Central memory CD8-positive, alpha-beta T cell (primary cell): ENCODE results near the gene RBMS3.

Source experiments
- ATAC-seq: fragments of 150-1000 bp; cut with Tn5 transposase; replicated peaks from 2 replicates; pipeline ENCODE4 v1.10.0; 2022; ENCODE audit warnings: mild to moderate bottlenecking, moderate FRiP score, moderate number of reproducible peaks; ENCODE audit not compliant: poor library complexity, severe bottlenecking; ENCODE audit errors: extremely low read depth
- DNase-seq, 2 donors: peaks; one replicate each; pipeline ENCODE4 v3.0.0; 2021; ENCODE audit warnings: low spot score in 2 of 2
- H3K27ac Mint-ChIP-seq: one replicate; pipeline ENCODE4 v1.8.0; 2022; ENCODE audit warnings: low read depth, mild to moderate bottlenecking, moderate library complexity, mixed read lengths
- H3K27me3 Mint-ChIP-seq: one replicate; pipeline ENCODE4 v1.8.0; 2022; ENCODE audit warnings: mixed read lengths
- H3K36me3 Mint-ChIP-seq: one replicate; pipeline ENCODE4 v1.8.0; 2022; ENCODE audit warnings: mild to moderate bottlenecking, moderate library complexity, mixed read lengths; ENCODE audit not compliant: insufficient read depth
- H3K4me1 Mint-ChIP-seq: one replicate; pipeline ENCODE4 v1.8.0; 2022; ENCODE audit warnings: mixed read lengths
- H3K4me3 Mint-ChIP-seq: one replicate; pipeline ENCODE4 v1.8.0; 2022; ENCODE audit warnings: mild to moderate bottlenecking, moderate library complexity, mixed read lengths
- H3K9me3 Mint-ChIP-seq: one replicate; pipeline ENCODE4 v1.8.0; 2022; ENCODE audit warnings: mixed read lengths

RBMS3 gene

DNA sequence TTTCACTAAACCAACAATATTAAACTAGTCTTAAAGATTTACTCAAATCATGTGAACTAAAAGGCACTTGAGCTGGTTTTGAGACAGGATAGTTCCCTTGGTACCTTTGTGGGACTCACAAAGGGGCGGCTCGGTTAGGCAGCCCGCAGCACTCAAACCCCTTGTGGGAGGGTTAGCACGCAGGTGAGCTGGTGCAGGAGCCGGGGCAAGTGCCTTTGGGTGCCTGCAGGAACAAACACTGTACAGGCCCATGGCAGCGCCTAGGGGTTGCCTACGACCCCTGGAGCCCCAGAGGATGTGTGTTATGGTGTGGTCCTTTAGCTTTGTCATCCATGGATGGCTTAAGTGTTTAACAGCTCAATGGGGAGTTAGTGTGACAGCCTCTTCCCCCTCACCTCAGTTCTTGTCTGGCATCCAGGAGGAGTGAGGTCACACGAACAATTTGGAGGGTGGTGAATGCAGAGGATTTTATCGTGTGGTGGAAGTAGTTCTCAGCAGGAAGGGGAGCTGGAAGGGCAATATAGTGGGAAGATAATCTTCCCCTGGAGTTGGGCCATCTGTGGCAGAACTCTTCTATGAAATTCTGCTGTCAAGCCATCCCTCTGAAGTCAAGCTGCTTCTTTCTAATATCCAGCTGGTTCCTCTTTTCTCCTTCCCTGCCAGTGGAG is 470.9 kb downstream of the RBMS3 start:
- ATAC-seq (no peak), DNase-seq (no peak)
- Mint-ChIP-seq H3K36me3 (no peaks in the 10 kb centered on the region), H3K9me3 (no peaks in the 10 kb centered on the region), H3K27me3 (no peaks in the 10 kb centered on the region), H3K4me3 (no peak overlapping the region), H3K4me1 (no peaks in the 10 kb centered on the region), H3K27ac (no peak overlapping the region)

GRCh38 chr3:29754346-29754745 is 473.5 kb downstream of the RBMS3 start:
- no peak overlapping the region for H3K27ac Mint-ChIP-seq
- ATAC-seq (no peak), DNase-seq (no peak)
- H3K9me3 Mint-ChIP-seq, result no peaks in the 10 kb centered on the region
- no peaks in the 10 kb centered on the region for H3K36me3 Mint-ChIP-seq
- no peaks in the 10 kb centered on the region for H3K4me1 Mint-ChIP-seq
- no peaks in the 10 kb centered on the region for H3K27me3 Mint-ChIP-seq
- H3K4me3 Mint-ChIP-seq, result no peak overlapping the region

GRCh38 chr3:29755416-29755815 is 474.5 kb downstream of the RBMS3 start:
- no peak overlapping the region for H3K4me3 Mint-ChIP-seq
- DNase-seq (no peak), ATAC-seq (no peak)
- no peaks in the 10 kb centered on the region for H3K4me1 Mint-ChIP-seq
- no peaks in the 10 kb centered on the region for H3K9me3 Mint-ChIP-seq
- no peak overlapping the region for H3K27ac Mint-ChIP-seq
- no peaks in the 10 kb centered on the region for H3K36me3 Mint-ChIP-seq
- H3K27me3 Mint-ChIP-seq, result no peaks in the 10 kb centered on the region

DNA sequence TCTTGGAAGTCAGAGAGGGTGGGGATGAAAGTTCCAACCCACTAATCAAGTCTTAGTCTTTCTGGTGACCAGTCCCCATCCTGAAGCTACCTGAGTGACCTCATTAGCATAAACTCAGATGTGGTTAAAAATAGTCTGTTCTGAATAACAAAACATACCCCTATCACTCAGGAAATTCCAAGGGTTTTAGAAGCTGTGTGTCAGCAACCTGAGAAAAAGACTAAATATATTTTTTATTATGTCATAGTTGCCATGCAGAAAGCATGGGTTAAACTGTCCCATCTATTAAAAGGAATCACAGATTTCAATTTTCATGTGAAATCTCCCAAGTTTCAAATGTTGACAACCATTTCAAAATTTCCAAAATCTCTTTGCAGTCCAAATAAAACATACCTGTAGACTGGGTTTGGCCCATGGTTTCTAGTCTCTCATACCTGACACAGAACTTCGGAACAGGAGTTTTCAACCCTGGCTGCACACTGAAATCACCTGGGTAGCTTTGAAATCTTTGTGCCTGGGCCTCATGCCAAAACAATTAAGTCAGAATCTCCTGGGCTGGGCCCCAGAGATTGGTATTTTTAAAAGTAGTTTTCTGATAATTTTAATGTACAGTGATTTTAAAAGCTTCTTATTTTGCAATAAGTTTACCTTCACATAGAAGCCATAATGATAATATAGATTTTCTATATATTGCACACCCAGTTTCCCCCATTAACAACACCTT is 476.3 kb downstream of the RBMS3 start:
- H3K9me3 Mint-ChIP-seq, result no peaks in the 10 kb centered on the region
- ATAC-seq (no peak), DNase-seq (no peak)
- no peaks in the 10 kb centered on the region for H3K4me1 Mint-ChIP-seq
- H3K27ac Mint-ChIP-seq, result no peak overlapping the region
- no peak overlapping the region for H3K4me3 Mint-ChIP-seq
- no peaks in the 10 kb centered on the region for H3K36me3 Mint-ChIP-seq
- no peaks in the 10 kb centered on the region for H3K27me3 Mint-ChIP-seq

DNA sequence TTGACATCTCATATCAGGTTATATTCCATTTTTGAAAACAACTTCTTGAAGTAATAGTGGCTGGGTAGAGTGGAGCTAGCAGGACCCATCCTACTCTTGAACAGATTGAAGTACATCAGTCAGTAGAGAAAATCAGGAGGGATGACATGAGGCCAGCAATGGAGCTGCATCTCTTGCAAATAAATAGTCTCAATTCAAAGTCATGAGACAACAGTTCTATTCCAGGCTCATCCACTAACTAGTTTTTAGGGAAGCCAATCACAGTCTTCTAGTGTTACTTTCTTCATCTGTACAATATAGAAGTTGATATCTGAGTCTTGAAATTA is 477.2 kb downstream of the RBMS3 start:
- DNase-seq, result no peak
- H3K27ac Mint-ChIP-seq, result no peak overlapping the region
- H3K9me3 Mint-ChIP-seq, result no peaks in the 10 kb centered on the region
- no peaks in the 10 kb centered on the region for H3K36me3 Mint-ChIP-seq
- H3K4me1 Mint-ChIP-seq, result no peaks in the 10 kb centered on the region
- no peak for ATAC-seq
- no peak overlapping the region for H3K4me3 Mint-ChIP-seq
- no peaks in the 10 kb centered on the region for H3K27me3 Mint-ChIP-seq

GRCh38 chr3:29758434-29759322 is 477.8 kb downstream of the RBMS3 start:
- ATAC-seq, result no peak
- peaks cover 2% of the 10 kb centered on the region for H3K9me3 Mint-ChIP-seq
- H3K27ac Mint-ChIP-seq, result no peak overlapping the region
- H3K4me1 Mint-ChIP-seq, result no peaks in the 10 kb centered on the region
- no peak overlapping the region for H3K4me3 Mint-ChIP-seq
- no peak for DNase-seq
- no peaks in the 10 kb centered on the region for H3K36me3 Mint-ChIP-seq
- H3K27me3 Mint-ChIP-seq, result no peaks in the 10 kb centered on the region

DNA sequence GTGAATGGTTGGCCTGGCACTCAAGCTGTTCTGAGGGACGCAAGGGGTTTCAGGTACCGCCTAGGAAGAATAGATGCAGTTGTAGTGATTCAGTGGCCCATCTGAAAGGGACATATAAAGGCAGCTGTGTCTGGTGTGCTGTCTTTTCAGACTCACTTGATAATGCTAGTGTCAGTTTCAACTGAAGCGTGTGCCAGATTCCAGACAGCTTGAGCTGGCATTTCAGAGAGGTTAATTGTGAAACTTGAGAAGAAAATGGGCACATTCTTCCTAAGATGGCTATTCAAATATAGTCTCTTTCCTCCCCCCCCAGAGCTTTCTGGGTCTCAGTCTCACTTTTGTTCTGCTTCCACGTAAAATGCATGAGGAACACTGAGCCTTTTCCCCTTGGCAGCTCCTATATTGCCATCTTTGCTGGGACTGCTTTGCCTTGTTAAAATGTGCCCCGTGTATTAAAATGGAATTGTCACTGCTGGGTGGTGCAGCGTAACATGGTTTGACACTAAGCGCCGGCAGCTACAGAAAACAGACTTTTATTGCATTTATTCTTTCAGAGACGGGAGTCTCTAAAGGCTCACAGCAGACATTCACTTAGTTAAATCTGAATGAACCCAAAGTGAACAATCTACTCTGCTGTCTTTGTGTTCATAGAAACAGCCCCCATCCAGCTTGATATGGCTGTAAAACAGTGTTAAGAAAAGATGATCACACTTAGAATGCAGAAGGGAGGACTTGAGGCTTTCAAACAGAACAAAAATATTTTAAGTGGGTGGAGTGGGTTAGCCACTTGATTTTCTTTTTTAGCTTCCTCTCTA is 478.7 kb downstream of the RBMS3 start:
- no peaks in the 10 kb centered on the region for H3K4me1 Mint-ChIP-seq
- DNase-seq (no peak), ATAC-seq (no peak)
- H3K36me3 Mint-ChIP-seq, result no peaks in the 10 kb centered on the region
- H3K27ac Mint-ChIP-seq, result no peak overlapping the region
- no peak overlapping the region for H3K4me3 Mint-ChIP-seq
- H3K27me3 Mint-ChIP-seq, result no peaks in the 10 kb centered on the region
- peaks cover 6% of the 10 kb centered on the region for H3K9me3 Mint-ChIP-seq

GRCh38 chr3:29760226-29760685 is 479.4 kb downstream of the RBMS3 start:
- ATAC-seq (no peak), DNase-seq (no peak)
- no peak overlapping the region for H3K4me3 Mint-ChIP-seq
- no peak overlapping the region for H3K27ac Mint-ChIP-seq
- no peaks in the 10 kb centered on the region for H3K4me1 Mint-ChIP-seq
- no peaks in the 10 kb centered on the region for H3K27me3 Mint-ChIP-seq
- no peaks in the 10 kb centered on the region for H3K36me3 Mint-ChIP-seq
- H3K9me3 Mint-ChIP-seq, result peaks cover 6% of the 10 kb centered on the region

DNA sequence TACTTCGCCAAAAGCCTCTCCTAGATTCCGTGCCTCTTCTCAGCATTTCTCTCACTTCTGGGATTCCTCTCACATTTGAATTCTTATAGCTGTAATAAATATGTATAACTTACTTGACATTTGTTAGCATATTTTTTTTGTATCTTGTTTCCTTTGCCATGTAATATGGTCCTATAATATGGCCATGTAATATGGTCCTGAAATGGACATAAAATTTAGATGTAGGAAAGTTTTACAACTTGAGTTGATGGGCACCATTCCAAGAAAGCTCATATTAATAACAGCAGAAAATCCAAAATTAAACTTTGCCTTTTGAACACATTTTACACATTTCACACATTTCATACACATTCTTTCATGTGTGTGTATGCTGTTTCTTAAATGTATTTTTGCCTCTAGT is 480.6 kb downstream of the RBMS3 start:
- H3K9me3 Mint-ChIP-seq, result peaks cover 6% of the 10 kb centered on the region
- no peak for ATAC-seq
- H3K4me3 Mint-ChIP-seq, result no peak overlapping the region
- DNase-seq, result no peak
- no peak overlapping the region for H3K27ac Mint-ChIP-seq
- no peaks in the 10 kb centered on the region for H3K27me3 Mint-ChIP-seq
- no peaks in the 10 kb centered on the region for H3K4me1 Mint-ChIP-seq
- no peaks in the 10 kb centered on the region for H3K36me3 Mint-ChIP-seq

DNA sequence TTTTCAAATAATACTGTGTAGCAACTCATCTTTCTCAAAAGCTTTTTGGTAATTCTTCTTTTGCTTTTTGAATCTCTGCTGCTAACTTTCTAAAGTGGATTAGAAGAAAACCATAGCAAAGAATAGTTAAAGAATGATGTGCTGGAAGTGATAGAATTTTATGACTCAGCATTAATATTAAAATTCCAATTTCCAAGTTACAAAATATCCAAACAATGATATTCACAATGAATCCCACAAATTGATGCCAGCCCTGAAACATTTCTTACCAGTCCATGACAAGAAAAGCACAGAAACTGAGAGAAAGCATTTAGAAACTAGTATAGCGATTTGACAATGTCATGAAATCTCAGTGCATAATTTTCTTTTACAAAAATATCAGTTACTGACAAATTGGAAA is 482.2 kb downstream of the RBMS3 start:
- Mint-ChIP-seq H3K27me3 (no peaks in the 10 kb centered on the region), H3K36me3 (no peaks in the 10 kb centered on the region)

GRCh38 chr3:29764041-29764440 is 483.2 kb downstream of the RBMS3 start:
- Mint-ChIP-seq H3K27ac (no peak overlapping the region), H3K27me3 (no peaks in the 10 kb centered on the region), H3K36me3 (no peaks in the 10 kb centered on the region), H3K4me3 (no peak overlapping the region), H3K4me1 (no peaks in the 10 kb centered on the region), H3K9me3 (peaks cover 6% of the 10 kb centered on the region)
- ATAC-seq, result no peak
- DNase-seq, result no peak

More for the DNA sequence above, 482.2 kb downstream of the RBMS3 start:
- ATAC-seq (no peak), DNase-seq (no peak)
- no peak overlapping the region for H3K27ac Mint-ChIP-seq
- no peak overlapping the region for H3K4me3 Mint-ChIP-seq
- H3K4me1 Mint-ChIP-seq, result no peaks in the 10 kb centered on the region
- H3K9me3 Mint-ChIP-seq, result peaks cover 6% of the 10 kb centered on the region

- Mint-ChIP-seq H3K9me3 (peaks cover 6% of the 10 kb centered on the region), H3K27me3 (no peaks in the 10 kb centered on the region), H3K4me3 (no peak overlapping the region), H3K4me1 (no peaks in the 10 kb centered on the region), H3K27ac (no peak overlapping the region), H3K36me3 (no peaks in the 10 kb centered on the region)
- ATAC-seq, result no peak
- DNase-seq, result no peak
These were observed 483.9 kb downstream of the RBMS3 start for GRCh38 chr3:29764603-29765254.
